Activated CD4-positive, alpha-beta T cell treated with anti-CD3 and anti-CD28 coated beads for 24 hours (primary cell): ENCODE data around the gene USP9X.
A peak's percentile ranks its signal among the peaks of the same experiment; 100 is the strongest.
"Not testable (repeated sequence)": the region's sequence is repeated elsewhere in the genome, so short reads cannot be mapped to it uniquely, and the experiment has no call there.

Experiments used
- DNase-seq, 2 donors: peaks; one replicate each; pipeline ENCODE4 v3.0.0-alpha.2; 2020; ENCODE audit warnings: low read depth in 2 of 2

USP9X gene

GRCh38 chrX:41084893-41085511 lies at the start of gene USP9X:
USP9X (plus strand) TSS chrX:41085445; CDS start chrX:41123629, 38,184 bp downstream.
- peak; percentile 68 to 86 for DNase-seq

- DNase-seq, result no peak
These were observed 49.7 kb upstream of the USP9X start for GRCh38 chrX:41035582-41035981.

- DNase-seq, result no peak
These were observed 48.4 kb upstream of the USP9X start for GRCh38 chrX:41036668-41037326.

GRCh38 chrX:41043196-41043595 lies 42.0 kb upstream of the USP9X start:
- no peak for DNase-seq

- no peak for DNase-seq
These were observed 41.4 kb upstream of the USP9X start for GRCh38 chrX:41043674-41044345.

- DNase-seq, result no peak
These were observed 39.2 kb upstream of the USP9X start for GRCh38 chrX:41045960-41046567.

- no peak for DNase-seq
These were observed 37.2 kb upstream of the USP9X start for GRCh38 chrX:41047878-41048534.

GRCh38 chrX:41050359-41050758 lies 34.9 kb upstream of the USP9X start:
- no peak for DNase-seq

GRCh38 chrX:41051288-41051687 lies 34.0 kb upstream of the USP9X start:
- DNase-seq, result no peak

- DNase-seq, result no peak
These were observed 29.5 kb upstream of the USP9X start for GRCh38 chrX:41055740-41056139.

- DNase-seq, result not testable (repeated sequence)
These were observed 22.0 kb upstream of the USP9X start for GRCh38 chrX:41063276-41063675.

GRCh38 chrX:41064018-41064417 lies 21.2 kb upstream of the USP9X start:
- DNase-seq, result no peak

GRCh38 chrX:41066391-41066790 lies 18.9 kb upstream of the USP9X start:
- no peak for DNase-seq

- DNase-seq, result no peak
These were observed 18.3 kb upstream of the USP9X start for GRCh38 chrX:41066969-41067368.

- DNase-seq, result no peak
These were observed 17.5 kb upstream of the USP9X start for GRCh38 chrX:41067721-41068120.

- DNase-seq, result no peak
These were observed 8.5 kb upstream of the USP9X start for GRCh38 chrX:41076742-41077141.

GRCh38 chrX:41081821-41082220 lies 3.4 kb upstream of the USP9X start:
- no peak for DNase-seq

- no peak for DNase-seq
These were observed 2.5 kb upstream of the USP9X start for GRCh38 chrX:41082783-41083182.

- peak; percentile 93 to 99 for DNase-seq
These were observed 977 bp upstream of the USP9X start for GRCh38 chrX:41084044-41084892.

- peak; percentile 16 to 43 for DNase-seq
These were observed 250 bp downstream of the USP9X start for GRCh38 chrX:41085512-41085877.
